Activated gamma-delta T cell treated with Interleukin-2 at 50 U/mL for 16 hours (primary cell): ENCODE measurements around the gene PXT1.
"Not testable (repeated sequence)": the region's sequence is repeated elsewhere in the genome, so short reads cannot be mapped to it uniquely, and the experiment has no call there.

Experiments
- DNase-seq: peaks from one replicate; pipeline ENCODE4 v3.0.0-alpha.2; 2020

The PXT1 gene

DNA sequence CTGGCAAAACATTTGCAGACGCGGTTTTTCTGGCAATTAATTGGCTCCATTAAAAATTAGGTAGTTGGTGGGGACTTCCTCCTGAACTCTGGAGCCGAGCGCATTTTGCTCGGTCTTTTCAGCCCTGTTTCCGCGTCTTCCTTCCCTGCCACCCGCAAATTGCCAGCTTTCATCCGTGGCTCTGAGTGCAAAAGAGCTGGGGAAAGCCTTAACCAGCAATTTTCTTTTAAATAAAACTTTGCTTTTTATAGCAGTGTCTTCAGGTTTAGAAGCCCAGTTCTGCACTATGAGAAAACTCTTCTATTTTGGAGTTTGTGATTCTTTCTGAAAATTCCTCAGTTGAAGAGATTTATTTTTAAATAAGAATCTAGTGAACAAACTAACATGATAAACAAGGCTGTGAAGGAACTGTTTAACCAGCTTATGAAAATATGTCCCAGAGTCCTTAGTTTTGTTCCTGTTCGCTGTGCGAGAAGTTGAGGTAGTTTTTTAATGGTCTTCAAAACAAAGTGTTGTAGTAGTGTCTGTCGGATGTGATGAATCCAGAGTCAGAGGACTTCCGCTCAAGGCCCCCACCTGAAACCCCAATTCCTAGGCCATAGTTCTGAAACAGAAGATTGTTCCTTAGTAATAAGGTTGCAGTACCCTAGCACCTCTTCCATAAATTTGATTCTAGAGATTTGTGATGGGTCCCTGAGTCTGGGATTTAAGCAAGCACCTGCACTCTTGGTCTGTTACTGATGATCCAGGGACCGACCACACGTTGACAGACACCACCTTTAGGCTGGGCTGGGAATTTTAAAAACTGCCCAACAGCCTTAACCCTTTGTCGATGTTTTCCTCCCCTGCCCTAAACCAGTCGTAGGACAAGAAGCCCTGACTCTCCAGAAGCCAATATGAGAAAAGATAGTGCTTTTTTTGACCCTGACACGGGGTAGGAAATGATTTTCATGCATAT, 1.1 kb upstream of the PXT1 start:
- no peak for DNase-seq

DNA sequence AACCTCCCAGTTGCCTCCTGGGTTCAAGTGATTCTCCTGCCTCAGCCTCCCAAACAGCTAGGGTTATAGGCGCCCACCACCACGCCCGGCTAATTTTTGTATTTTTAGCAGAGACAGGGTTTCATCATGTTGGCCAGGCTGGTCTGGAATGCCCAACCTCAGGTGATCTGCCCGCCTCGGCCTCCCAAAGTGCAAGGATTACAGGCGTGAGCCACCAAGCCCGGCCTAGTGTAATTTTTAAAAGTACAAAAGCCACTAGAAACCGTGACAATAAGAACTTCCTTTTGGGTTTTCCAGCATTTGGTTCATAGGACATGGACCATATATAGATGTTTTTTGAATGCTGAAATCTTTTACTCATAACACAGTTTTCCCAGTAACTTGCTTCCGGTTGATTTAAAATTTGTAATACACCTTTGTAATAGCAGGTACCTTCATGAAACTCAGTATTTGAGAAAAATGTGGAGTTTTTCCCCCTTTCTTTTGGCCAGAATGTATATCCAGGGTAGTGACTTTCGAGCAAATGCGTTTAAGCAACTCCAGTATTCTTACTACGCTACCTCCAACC, 467 bp downstream of the PXT1 start:
- no peak for DNase-seq

DNA sequence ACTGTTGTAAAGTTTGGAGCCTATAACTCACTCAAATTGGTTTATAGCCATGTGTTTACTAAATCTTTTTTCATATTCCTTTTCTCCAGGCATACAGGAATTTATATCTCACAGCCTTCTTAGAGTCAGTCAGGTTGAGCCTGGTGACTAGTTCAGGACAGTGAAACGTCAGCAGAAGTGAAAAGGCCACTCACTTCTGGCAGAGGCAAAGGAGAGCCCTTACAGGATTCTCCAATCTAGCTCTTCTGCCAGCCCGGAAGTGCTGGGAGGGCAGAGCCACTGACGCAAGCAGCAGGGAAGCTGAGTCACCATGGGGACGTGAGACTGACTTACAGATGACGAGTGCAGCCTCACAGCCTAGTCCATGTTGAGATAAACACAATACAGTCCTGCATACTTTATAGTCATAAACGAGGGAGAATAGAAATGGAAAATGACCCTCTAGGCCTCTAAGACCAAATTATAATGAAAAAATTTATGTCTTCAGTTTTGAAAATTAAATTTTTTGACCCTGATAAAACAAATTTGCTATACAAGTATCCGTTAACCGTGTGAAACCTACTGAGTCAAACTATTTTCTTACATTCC, 1.3 kb downstream of the PXT1 start:
- DNase-seq = peak; percentile 64

GRCh38 chr6:36436466-36436865, 6.2 kb downstream of the PXT1 start:
- no peak for DNase-seq

DNA sequence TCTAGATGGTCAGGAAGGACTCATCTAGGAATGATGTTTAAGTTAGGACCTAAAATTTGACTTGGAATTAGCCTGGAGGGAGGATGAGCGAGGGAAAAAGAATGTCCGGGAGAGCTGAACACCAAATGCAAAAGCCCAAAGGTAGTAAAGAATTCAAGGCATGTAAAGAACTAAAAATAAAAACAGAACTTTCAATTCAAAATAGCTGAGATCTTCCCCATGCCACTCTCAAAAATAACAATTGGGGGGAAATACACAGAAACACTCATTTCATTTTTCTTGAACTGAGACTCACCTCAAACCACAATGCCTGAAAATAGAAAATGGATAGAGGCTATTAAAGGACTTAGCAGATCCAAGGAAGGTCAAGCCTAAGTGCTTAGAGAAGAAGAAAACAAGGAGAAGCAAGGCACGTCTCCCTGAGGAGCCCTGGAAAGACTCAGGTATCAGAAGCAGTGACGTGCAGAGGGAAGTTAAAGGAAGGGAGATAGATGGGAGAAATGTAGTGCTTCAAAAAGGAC, 10.4 kb downstream of the PXT1 start:
- no peak for DNase-seq

DNA sequence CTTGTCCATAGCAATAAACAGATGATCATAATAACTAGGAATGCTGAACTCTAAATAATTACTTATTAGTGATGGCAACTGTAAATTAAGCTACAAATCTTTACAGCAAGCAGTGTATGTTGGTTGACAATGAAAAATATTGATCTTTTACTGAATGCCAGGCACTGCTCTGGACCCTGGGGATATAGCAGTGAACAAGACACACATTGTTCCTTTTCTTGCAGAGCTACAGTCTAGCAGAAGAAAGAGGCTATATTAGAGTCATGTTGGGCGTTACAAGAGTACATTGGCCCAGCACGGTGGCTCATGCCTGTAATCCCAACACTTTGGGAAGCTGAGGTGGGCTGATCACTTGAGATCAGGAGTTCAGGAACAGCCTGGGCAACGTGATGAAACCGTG, 11.5 kb downstream of the PXT1 start:
- no peak for DNase-seq

- DNase-seq = no peak
Measured at GRCh38 chr6:36430351-36430750, 12.3 kb downstream of the PXT1 start.

DNA sequence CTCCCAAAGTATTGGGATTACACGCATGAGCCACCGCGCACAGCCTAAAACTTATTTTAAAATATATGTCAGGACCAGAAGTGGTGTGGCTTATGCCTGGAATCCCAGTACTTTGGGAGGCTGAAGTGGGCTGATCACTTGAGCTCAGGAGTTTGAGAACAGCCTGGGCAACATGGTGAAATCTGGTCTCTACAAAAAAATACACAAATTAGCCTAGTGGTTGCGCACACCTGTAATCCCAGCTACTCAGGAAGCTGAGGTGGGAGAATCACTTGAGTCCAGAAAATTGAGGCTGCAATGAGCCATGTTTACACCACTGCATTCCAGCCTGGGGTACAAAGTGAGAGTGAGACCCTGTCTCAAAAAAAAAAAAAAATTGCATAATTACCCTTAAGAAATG, 13.7 kb downstream of the PXT1 start:
- no peak for DNase-seq

- no peak for DNase-seq
Measured at GRCh38 chr6:36426622-36427021, 16.0 kb downstream of the PXT1 start.

DNA sequence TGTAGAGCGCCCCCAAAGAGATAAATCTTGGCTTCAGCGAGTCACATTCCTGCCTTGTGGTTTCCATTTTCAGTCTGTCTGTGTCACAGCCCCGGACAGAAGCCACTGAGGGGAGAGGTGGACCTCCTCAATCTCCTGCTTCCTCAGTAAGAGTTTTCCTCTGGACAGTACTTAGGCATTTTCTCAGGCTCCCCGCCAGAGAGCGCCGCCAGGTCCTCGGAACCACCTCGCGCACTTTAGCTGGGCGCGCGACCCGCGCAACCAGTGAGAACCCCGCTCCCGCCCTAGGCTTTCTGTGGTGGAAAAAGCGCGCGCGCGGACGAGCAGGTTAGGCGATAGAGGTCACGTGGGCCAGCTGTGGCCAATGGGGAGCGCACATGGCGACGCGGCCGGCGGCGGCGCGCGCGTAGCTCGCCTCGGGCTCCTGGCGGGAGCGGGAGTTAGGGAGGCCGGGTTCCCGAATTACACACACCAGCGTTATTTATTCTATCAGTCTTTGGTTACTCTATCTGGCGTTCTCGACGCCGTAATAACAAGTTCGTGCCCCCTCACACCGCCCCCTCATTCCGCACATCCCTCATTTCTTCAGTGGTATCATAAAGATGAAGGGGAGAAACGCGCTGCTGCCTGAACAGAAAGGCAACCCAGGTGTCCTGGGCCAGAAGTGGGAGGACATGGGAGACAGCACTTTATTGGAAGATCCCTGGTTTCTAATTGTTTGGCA, 19.4 kb downstream of the PXT1 start:
- DNase-seq = peak; percentile 98

GRCh38 chr6:36422714-36423100, 19.9 kb downstream of the PXT1 start:
- DNase-seq = no peak

GRCh38 chr6:36419310-36419709, 23.3 kb downstream of the PXT1 start:
- DNase-seq = no peak

DNA sequence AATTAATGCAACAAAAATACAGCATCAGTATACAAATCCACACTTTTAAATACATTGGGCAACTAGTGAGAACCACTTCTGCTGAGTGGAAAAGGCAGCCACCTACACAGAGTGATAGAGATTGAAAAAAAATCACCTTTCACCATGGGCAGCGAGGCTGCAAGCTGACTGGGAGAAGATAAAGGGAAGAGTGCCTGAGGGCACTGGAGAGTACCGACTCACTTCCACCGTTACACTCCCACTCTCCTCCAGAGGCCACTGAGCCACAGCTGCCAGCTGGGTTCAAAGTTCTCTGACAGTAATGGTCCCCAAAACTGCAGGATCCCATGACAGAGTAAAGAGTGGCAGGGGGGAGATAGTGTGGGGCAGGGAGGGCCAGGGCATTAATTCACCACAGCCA, 24.1 kb downstream of the PXT1 start:
- DNase-seq = no peak

GRCh38 chr6:36414481-36414880, 28.2 kb downstream of the PXT1 start:
- no peak for DNase-seq

GRCh38 chr6:36413489-36414480, 28.9 kb downstream of the PXT1 start:
- no peak for DNase-seq

- not testable (repeated sequence) for DNase-seq
Measured at GRCh38 chr6:36409718-36410117, 32.9 kb downstream of the PXT1 start.

DNA sequence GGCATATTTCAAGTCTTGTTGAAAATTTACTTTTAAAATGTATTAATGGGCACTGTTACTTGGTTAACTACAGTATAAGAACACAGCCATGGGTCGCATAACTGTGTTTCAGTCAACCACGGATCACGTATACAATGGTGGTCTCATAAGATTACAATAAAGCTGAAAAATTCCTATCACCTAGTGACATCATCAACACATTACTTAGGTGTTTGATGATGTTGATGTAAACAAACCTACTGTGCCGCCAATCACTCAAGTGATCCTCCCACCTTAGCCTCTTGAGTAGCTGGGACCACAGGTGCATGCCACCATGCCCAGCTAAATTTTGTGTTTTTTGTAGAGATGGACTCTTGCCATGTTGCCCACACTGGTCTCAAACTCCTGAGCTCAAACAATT, 38.5 kb downstream of the PXT1 start:
- DNase-seq = no peak

- DNase-seq = no peak
Measured at GRCh38 chr6:36402481-36402880, 40.2 kb downstream of the PXT1 start.

DNA sequence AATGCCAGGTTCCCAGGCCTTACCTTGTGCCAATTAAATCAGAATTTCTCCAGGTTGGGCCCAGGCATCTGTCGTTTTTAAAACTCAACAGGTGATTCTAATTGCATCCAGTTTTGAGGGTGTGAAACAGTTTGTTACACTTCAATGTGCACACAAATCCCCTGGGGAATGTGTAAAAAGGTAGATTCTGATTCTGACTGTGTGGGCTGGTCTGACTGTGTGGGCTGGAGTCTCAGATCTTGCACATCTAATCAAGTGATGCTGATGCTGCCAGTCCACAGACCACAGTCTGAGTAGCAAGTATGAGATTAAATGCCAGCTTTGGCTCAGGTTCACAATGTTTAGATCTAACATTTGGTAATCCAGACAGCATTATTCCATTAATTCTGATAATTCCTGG, 42.7 kb downstream of the PXT1 start:
- DNase-seq = no peak

DNA sequence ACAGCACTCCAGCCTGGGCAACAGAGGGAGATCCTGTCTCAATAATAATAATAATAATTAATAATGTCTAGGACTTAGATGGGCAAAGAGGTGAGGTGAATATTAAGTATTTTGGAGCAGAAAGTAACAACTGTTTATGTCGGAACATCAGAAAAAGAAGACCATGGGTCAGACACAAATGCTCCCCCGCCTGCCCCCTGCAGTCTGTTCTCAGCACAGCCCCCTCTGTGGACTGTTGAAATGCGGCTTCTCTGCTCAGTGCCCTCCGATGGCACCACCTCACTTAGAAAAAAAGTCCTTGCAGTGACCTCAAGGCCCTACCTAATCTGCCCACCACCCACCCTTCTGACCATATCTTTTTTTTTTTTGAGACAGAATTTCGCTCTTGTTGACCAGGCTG, 50.0 kb downstream of the PXT1 start:
- DNase-seq = no peak

- no peak for DNase-seq
Measured at GRCh38 chr6:36389353-36389752, 53.3 kb downstream of the PXT1 start.
